ENCODE data around the gene FGFR1OP2. TPM values are rescaled to one million over a fixed set of nuclear protein-coding genes. Genes with fewer than 3 reads are reported as not detected.

The FGFR1OP2 gene
- total RNA-seq, 1 donor from 2014 or later = 75.4 TPM

GRCh38 chr12:26906024-26906423 lies 32.2 kb upstream of the FGFR1OP2 start:
- no peak overlapping the region for H3K4me3 ChIP-seq
- no peaks in the 10 kb centered on the region for H3K9me3 ChIP-seq
- H3K27ac ChIP-seq = no peak overlapping the region
- no peaks in the 10 kb centered on the region for H3K4me1 ChIP-seq
- H3K36me3 ChIP-seq = peaks cover 0 to 39% of the 10 kb centered on the region in 2 donors
- no peak for TF ChIP-seq POLR2AphosphoS5 (IDR thresholded peaks at IDR 0.05; ENCODE audit: insufficient read depth in 1 of 2, low read depth in 1 of 2)
- TF ChIP-seq CTCF (IDR thresholded peaks at IDR 0.05) = no peak
- no peak for TF ChIP-seq POLR2A (IDR thresholded peaks at IDR 0.05)
- H3K27me3 ChIP-seq = no peaks in the 10 kb centered on the region
- DNase-seq (ENCODE audit: extremely low spot score in 2 of 2) = no peak
- intact Hi-C loops (cut with DNase I) = no loop called here

GRCh38 chr12:26906704-26907103 lies 31.6 kb upstream of the FGFR1OP2 start:
- no peak overlapping the region for H3K27ac ChIP-seq
- DNase-seq (ENCODE audit: extremely low spot score in 2 of 2) = no peak
- H3K4me1 ChIP-seq = no peaks in the 10 kb centered on the region
- intact Hi-C loops (cut with DNase I) = no loop called here
- H3K4me3 ChIP-seq = no peak overlapping the region
- no peaks in the 10 kb centered on the region for H3K27me3 ChIP-seq
- peaks cover 0 to 41% of the 10 kb centered on the region in 2 donors for H3K36me3 ChIP-seq
- no peaks in the 10 kb centered on the region for H3K9me3 ChIP-seq
- TF ChIP-seq CTCF (IDR thresholded peaks at IDR 0.05) (no peak), POLR2A (IDR thresholded peaks at IDR 0.05) (no peak), POLR2AphosphoS5 (IDR thresholded peaks at IDR 0.05; ENCODE audit: insufficient read depth in 1 of 2, low read depth in 1 of 2) (no peak)

- TF ChIP-seq POLR2AphosphoS5 (IDR thresholded peaks at IDR 0.05; ENCODE audit: insufficient read depth in 1 of 2, low read depth in 1 of 2) = no peak
- peaks cover 0 to 36% of the 10 kb centered on the region in 2 donors for H3K36me3 ChIP-seq
- H3K4me3 ChIP-seq = no peak overlapping the region
- H3K27me3 ChIP-seq = no peaks in the 10 kb centered on the region
- DNase-seq (ENCODE audit: extremely low spot score in 2 of 2) = no peak
- H3K27ac ChIP-seq = no peak overlapping the region
- H3K9me3 ChIP-seq = no peaks in the 10 kb centered on the region
- intact Hi-C loops (cut with DNase I) = no loop called here
- H3K4me1 ChIP-seq = no peaks in the 10 kb centered on the region
Measured at GRCh38 chr12:26918321-26919215, 19.7 kb upstream of the FGFR1OP2 start.

GRCh38 chr12:26919216-26919555 lies 19.1 kb upstream of the FGFR1OP2 start:
- no peaks in the 10 kb centered on the region for H3K27me3 ChIP-seq
- no peak overlapping the region for H3K4me3 ChIP-seq
- TF ChIP-seq POLR2A (IDR thresholded peaks at IDR 0.05) = no peak
- intact Hi-C loops (cut with DNase I) = no loop called here
- peaks cover 0 to 38% of the 10 kb centered on the region in 2 donors for H3K36me3 ChIP-seq
- no peak overlapping the region for H3K27ac ChIP-seq
- DNase-seq (ENCODE audit: extremely low spot score in 2 of 2) = no peak
- H3K4me1 ChIP-seq = no peaks in the 10 kb centered on the region
- H3K9me3 ChIP-seq = no peaks in the 10 kb centered on the region

GRCh38 chr12:26921886-26922285 lies 16.4 kb upstream of the FGFR1OP2 start:
- Histone ChIP-seq H3K27ac (no peak overlapping the region), H3K27me3 (no peaks in the 10 kb centered on the region), H3K9me3 (no peaks in the 10 kb centered on the region), H3K4me1 (no peaks in the 10 kb centered on the region), H3K36me3 (peaks cover 0 to 47% of the 10 kb centered on the region in 2 donors), H3K4me3 (no peak overlapping the region)
- no peak for DNase-seq (ENCODE audit: extremely low spot score in 2 of 2)
- intact Hi-C loops (cut with DNase I) = no loop called here
- no peak for TF ChIP-seq CTCF (IDR thresholded peaks at IDR 0.05)
- TF ChIP-seq POLR2A (IDR thresholded peaks at IDR 0.05) = no peak
- TF ChIP-seq POLR2AphosphoS5 (IDR thresholded peaks at IDR 0.05; ENCODE audit: insufficient read depth in 1 of 2, low read depth in 1 of 2) = no peak

- Histone ChIP-seq H3K9me3 (no peaks in the 10 kb centered on the region), H3K36me3 (peaks cover 0 to 34% of the 10 kb centered on the region in 2 donors), H3K4me1 (no peaks in the 10 kb centered on the region), H3K27ac (no peak overlapping the region), H3K4me3 (no peak overlapping the region), H3K27me3 (no peaks in the 10 kb centered on the region)
- intact Hi-C loops (cut with DNase I) = no loop called here
- no peak for TF ChIP-seq POLR2A (IDR thresholded peaks at IDR 0.05)
- TF ChIP-seq POLR2AphosphoS5 (IDR thresholded peaks at IDR 0.05; ENCODE audit: insufficient read depth in 1 of 2, low read depth in 1 of 2) = no peak
- no peak for TF ChIP-seq CTCF (IDR thresholded peaks at IDR 0.05)
- DNase-seq (ENCODE audit: extremely low spot score in 2 of 2) = no peak
Measured at GRCh38 chr12:26928661-26929060, 9.6 kb upstream of the FGFR1OP2 start.

Measured in vagina (tissue), 2 donors.